ENCODE results near the gene HEY2. TPM values are rescaled to one million over a fixed set of nuclear protein-coding genes. Genes with fewer than 3 reads are reported as not detected.

HEY2 gene
- total and polyA plus RNA-seq, 12 donors = 12.4 to 75.1 (median 33.2) TPM

- Histone ChIP-seq H3K4me3 (peak overlapping the region in 2 of 10 donors; percentile 6), H3K36me3 (peaks cover 0 to 11% (median 0%) of the 10 kb centered on the region in 9 donors), H3K27me3 (no peaks in the 10 kb centered on the region), H3K9me3 (no peaks in the 10 kb centered on the region), H3K27ac (peak overlapping the region in 6 of 10 donors; percentile 17 to 98 (median 52)), H3K4me1 (peaks cover 10 to 64% (median 33%) of the 10 kb centered on the region in 9 donors)
- no peak for TF ChIP-seq CTCF (IDR thresholded peaks at IDR 0.05)
- ATAC-seq (no peak), DNase-seq (peak in 1 of 2 donors; percentile 28)
- intact Hi-C loops (cut with DNase I) = loop anchor here in 6 of 10 donors (2.0 to 10.0 kb wide), 4 partner anchors 49 to 164 kb away; partner anchors contain the start of gene HINT3 (in 3 of the 6)
- WGBS, 2 donors = 76 to 92% methylated on average over 2 of the region's 2 CpGs
These were observed 43.8 kb downstream of the HEY2 start for GRCh38 chr6:125793280-125793679.

GRCh38 chr6:125793863-125794262 lies 44.4 kb downstream of the HEY2 start:
- Histone ChIP-seq H3K27ac (peak overlapping the region in 4 of 10 donors; percentile 17 to 96 (median 52)), H3K4me1 (peaks cover 10 to 65% (median 32%) of the 10 kb centered on the region in 9 donors), H3K36me3 (peaks cover 0 to 11% (median 0%) of the 10 kb centered on the region in 9 donors), H3K27me3 (no peaks in the 10 kb centered on the region), H3K9me3 (no peaks in the 10 kb centered on the region), H3K4me3 (peak overlapping the region in 1 of 10 donors; percentile 6)
- TF ChIP-seq CTCF (IDR thresholded peaks at IDR 0.05) = no peak
- DNase-seq = no peak
- intact Hi-C loops (cut with DNase I) = loop anchor here in 6 of 10 donors (2.0 to 10.0 kb wide), 4 partner anchors 48 to 163 kb away; partner anchors contain the start of gene HINT3 (in 3 of the 6)
- ATAC-seq = no peak
- 70 to 76% methylated on average over 3 of the region's 3 CpGs for WGBS, 2 donors

- no peaks in the 10 kb centered on the region for H3K27me3 ChIP-seq
- no peaks in the 10 kb centered on the region for H3K9me3 ChIP-seq
- intact Hi-C loops (cut with DNase I) = loop anchor here in 5 of 10 donors (5.0 to 10.0 kb wide), 3 partner anchors 48 to 163 kb away; partner anchors contain the start of gene HINT3 (in 3 of the 5)
- ATAC-seq (no peak), DNase-seq (no peak)
- no peak for TF ChIP-seq CTCF (IDR thresholded peaks at IDR 0.05)
- H3K27ac ChIP-seq = peak overlapping the region in 3 of 10 donors; percentile 17 to 96 (median 58)
- peaks cover 0 to 14% (median 0%) of the 10 kb centered on the region in 9 donors for H3K36me3 ChIP-seq
- H3K4me3 ChIP-seq = no peak overlapping the region
- 93 to 98% methylated on average over 5 of the region's 5 CpGs for WGBS, 2 donors
- H3K4me1 ChIP-seq = peaks cover 5 to 65% (median 26%) of the 10 kb centered on the region in 9 donors
These were observed 45.1 kb downstream of the HEY2 start for GRCh38 chr6:125794342-125795137.

GRCh38 chr6:125795301-125795700 lies 45.9 kb downstream of the HEY2 start:
- DNase-seq (no peak), ATAC-seq (no peak)
- Histone ChIP-seq H3K27ac (no peak overlapping the region), H3K4me3 (no peak overlapping the region), H3K36me3 (peaks cover 0 to 15% (median 0%) of the 10 kb centered on the region in 9 donors), H3K9me3 (no peaks in the 10 kb centered on the region), H3K4me1 (peaks cover 0 to 65% (median 20%) of the 10 kb centered on the region in 9 donors), H3K27me3 (no peaks in the 10 kb centered on the region)
- WGBS, 2 donors = 94 to 96% methylated on average over 1 of the region's 1 CpG
- intact Hi-C loops (cut with DNase I) = loop anchor here in 2 of 10 donors (10.0 kb wide), 1 partner anchor 50 kb away; no protein-coding TSS in a partner anchor
- no peak for TF ChIP-seq CTCF (IDR thresholded peaks at IDR 0.05)

Data from heart right ventricle (tissue), 16 donors.